Measurements from ENCODE around the gene B4GALNT1. TPM values are rescaled to one million over a fixed set of nuclear protein-coding genes. Genes with fewer than 3 reads are reported as not detected.

B4GALNT1 gene
- total and polyA plus RNA-seq, 4 donors, result 0.11 to 0.30 (median 0.25) TPM; not detected in 1

GRCh38 chr12:57584690-57585089 is 48.3 kb downstream of the B4GALNT1 start:
- H3K4me1 ChIP-seq (ENCODE audit: control insufficient read depth in 4 of 4, insufficient read depth in 4 of 4, low read length in 3 of 4), result peaks cover 1 to 13% (median 9%) of the 10 kb centered on the region in 4 donors
- H3K4me3 ChIP-seq (ENCODE audit: low read depth in 1 of 3, low read length in 3 of 3), result no peak overlapping the region
- H3K9me3 ChIP-seq (ENCODE audit: control insufficient read depth in 4 of 4, low read length in 3 of 4), result no peaks in the 10 kb centered on the region
- no peak for DNase-seq (ENCODE audit: low spot score)
- no peaks in the 10 kb centered on the region for H3K36me3 ChIP-seq (ENCODE audit: control insufficient read depth in 4 of 4, insufficient read depth in 3 of 4, low read depth in 1 of 4, low read length in 3 of 4)
- no peak overlapping the region for H3K27ac ChIP-seq (ENCODE audit: low read depth in 1 of 2, low read length in 2 of 2)
- no peaks in the 10 kb centered on the region for H3K27me3 ChIP-seq (ENCODE audit: control insufficient read depth in 4 of 4, insufficient read depth in 4 of 4, low read length in 3 of 4)
- no peak overlapping the region for H3K9ac ChIP-seq (ENCODE audit: low read depth in 1 of 2, low read length in 2 of 2)
- no peak for TF ChIP-seq RXRA (IDR thresholded peaks at IDR 0.05)

GRCh38 chr12:57584050-57584449 is 49.0 kb downstream of the B4GALNT1 start:
- Histone ChIP-seq H3K9ac (ENCODE audit: low read depth in 1 of 2, low read length in 2 of 2) (no peak overlapping the region), H3K36me3 (ENCODE audit: control insufficient read depth in 4 of 4, insufficient read depth in 3 of 4, low read depth in 1 of 4, low read length in 3 of 4) (no peaks in the 10 kb centered on the region), H3K4me1 (ENCODE audit: control insufficient read depth in 4 of 4, insufficient read depth in 4 of 4, low read length in 3 of 4) (peaks cover 1 to 13% (median 9%) of the 10 kb centered on the region in 4 donors), H3K4me3 (ENCODE audit: low read depth in 1 of 3, low read length in 3 of 3) (no peak overlapping the region), H3K27me3 (ENCODE audit: control insufficient read depth in 4 of 4, insufficient read depth in 4 of 4, low read length in 3 of 4) (no peaks in the 10 kb centered on the region), H3K9me3 (ENCODE audit: control insufficient read depth in 4 of 4, low read length in 3 of 4) (no peaks in the 10 kb centered on the region), H3K27ac (ENCODE audit: low read depth in 1 of 2, low read length in 2 of 2) (no peak overlapping the region)
- TF ChIP-seq GABPA (IDR thresholded peaks at IDR 0.05 in 1 of 2, conservative IDR thresholded peaks at IDR 0.05 in 1 of 2) (no peak), RXRA (IDR thresholded peaks at IDR 0.05) (no peak), SP1 (IDR thresholded peaks at IDR 0.05) (no peak), NR2F2 (IDR thresholded peaks at IDR 0.05) (no peak), ZBTB33 (IDR thresholded peaks at IDR 0.05) (no peak), EGR1 (IDR thresholded peaks at IDR 0.05; ENCODE audit: low read depth in 2 of 2) (no peak), FOXA1 (IDR thresholded peaks at IDR 0.05) (no peak), JUND (IDR thresholded peaks at IDR 0.05) (no peak)
- 99% methylated on average over 2 of the region's 2 CpGs for WGBS
- DNase-seq (ENCODE audit: low spot score), result no peak

GRCh38 chr12:57583008-57583831 is 49.8 kb downstream of the B4GALNT1 start:
- Histone ChIP-seq H3K4me3 (ENCODE audit: low read depth in 1 of 3, low read length in 3 of 3) (no peak overlapping the region), H3K9me3 (ENCODE audit: control insufficient read depth in 4 of 4, low read length in 3 of 4) (no peaks in the 10 kb centered on the region), H3K9ac (ENCODE audit: low read depth in 1 of 2, low read length in 2 of 2) (no peak overlapping the region), H3K27me3 (ENCODE audit: control insufficient read depth in 4 of 4, insufficient read depth in 4 of 4, low read length in 3 of 4) (no peaks in the 10 kb centered on the region), H3K36me3 (ENCODE audit: control insufficient read depth in 4 of 4, insufficient read depth in 3 of 4, low read depth in 1 of 4, low read length in 3 of 4) (no peaks in the 10 kb centered on the region), H3K27ac (ENCODE audit: low read depth in 1 of 2, low read length in 2 of 2) (no peak overlapping the region), H3K4me1 (ENCODE audit: control insufficient read depth in 4 of 4, insufficient read depth in 4 of 4, low read length in 3 of 4) (peaks cover 1 to 13% (median 9%) of the 10 kb centered on the region in 4 donors)
- WGBS, result 44% methylated on average over 13 of the region's 13 CpGs
- TF ChIP-seq ZBTB33 (IDR thresholded peaks at IDR 0.05) (no peak), JUND (IDR thresholded peaks at IDR 0.05) (no peak), MAX (IDR thresholded peaks at IDR 0.05) (no peak), RXRA (IDR thresholded peaks at IDR 0.05) (peak; percentile 16 to 67), NR2F2 (IDR thresholded peaks at IDR 0.05) (peak; percentile 52), RAD21 (IDR thresholded peaks at IDR 0.05) (peak; percentile 95 to 97), CTCF (IDR thresholded peaks at IDR 0.05; ENCODE audit: low read depth, low read length, missing input control) (peak; percentile 93)
- DNase-seq (ENCODE audit: low spot score), result peak; percentile 59

Data from liver (tissue), 9 donors.